ENCODE results near the gene TDRD10. TPM values are rescaled to one million over a fixed set of nuclear protein-coding genes. Genes with fewer than 3 reads are reported as not detected.
A peak's percentile ranks its signal among the peaks of the same experiment; 100 is the strongest.

Gene TDRD10
- total RNA-seq, 1 experiment from 2014 or later: 0.31 TPM

DNA sequence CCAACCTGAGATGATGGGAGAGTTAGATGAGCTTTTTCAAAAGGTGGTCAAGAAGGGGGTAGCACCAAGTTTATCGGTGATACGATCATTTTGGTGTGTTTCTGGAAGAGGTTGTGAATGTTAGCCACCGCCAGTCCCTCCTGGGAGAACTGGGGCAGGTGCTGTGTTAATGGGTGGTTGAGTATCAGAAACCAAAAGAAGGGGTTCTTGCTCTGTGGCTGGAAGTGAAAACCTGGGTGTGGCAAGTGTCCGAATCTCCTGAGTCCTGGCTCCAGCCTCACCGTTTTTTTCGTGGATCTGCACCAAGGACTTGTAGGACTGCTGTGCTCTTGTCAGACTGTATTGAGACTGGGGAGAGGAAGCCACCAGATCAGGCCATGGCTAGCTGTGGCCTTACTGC is 48.6 kb downstream of the TDRD10 start:
- no peak overlapping the region for H3K27ac ChIP-seq (ENCODE audit: insufficient read length, low read depth, low read length)
- no peak overlapping the region for H3K14ac ChIP-seq (ENCODE audit: insufficient read depth, low read length)
- Mint-ChIP-seq H3K27ac (0 out of 7 replicates have a peak overlapping the region, but pooled peaks of 1 of the 3 experiments have one; percentile 28), H3K4me1 (peaks cover 2 to 3% of the 10 kb centered on the region in 2 experiments), H3K4me3 (no peak overlapping the region), H3K36me3 (ENCODE audit: insufficient read depth in 1 of 3, low read depth in 3 of 3) (peaks cover 46 to 72% (median 67%) of the 10 kb centered on the region in 3 experiments), H3K9me3 (no peaks in the 10 kb centered on the region), H3K27me3 (ENCODE audit: low read depth) (no peaks in the 10 kb centered on the region)
- no CpG with 5 or more reads among the region's 6 CpGs for WGBS (ENCODE audit: extremely low coverage, insufficient read length, low lambda C conversion rate)
- TF ChIP-seq CTCF (conservative IDR thresholded peaks at IDR 0.05): no peak
- H3K9ac ChIP-seq (ENCODE audit: extremely low read depth, insufficient read length, low read length): no peak overlapping the region
- no peaks in the 10 kb centered on the region for H3K79me1 ChIP-seq (ENCODE audit: insufficient read depth, low read depth, low read length, poor library complexity, severe bottlenecking)
- H3K79me2 ChIP-seq (ENCODE audit: insufficient read depth, low read length): no peaks in the 10 kb centered on the region
- no peak overlapping the region for H3K4ac ChIP-seq (ENCODE audit: low read depth, low read length)
- no peaks in the 10 kb centered on the region for H3K9me3 ChIP-seq (ENCODE audit: control insufficient read depth, low read depth, low read length)
- no peak overlapping the region for H3K56ac ChIP-seq (ENCODE audit: insufficient read length, low read depth, low read length)
- H3K4me2 ChIP-seq (ENCODE audit: insufficient read depth, insufficient read length, low read length): no peak overlapping the region
- H3K4me1 ChIP-seq (ENCODE audit: insufficient read depth, low read length): no peaks in the 10 kb centered on the region
- no peak overlapping the region for H3T11ph ChIP-seq (ENCODE audit: low read length)
- no peak overlapping the region for H2AK5ac ChIP-seq (ENCODE audit: insufficient read length, low read length)
- H3K23ac ChIP-seq (ENCODE audit: insufficient read length, low read depth, low read length): no peak overlapping the region
- H4K8ac ChIP-seq (replicated peaks; ENCODE audit: insufficient read length, low read depth, low read length): no peak overlapping the region
- no peak overlapping the region for H2BK120ac ChIP-seq (ENCODE audit: low read depth, low read length, poor library complexity, severe bottlenecking)
- H3K27me3 ChIP-seq (ENCODE audit: insufficient read depth, low read length): no peaks in the 10 kb centered on the region
- DNase-seq: no peak
- H2BK15ac ChIP-seq (ENCODE audit: low read depth, low read length): no peak overlapping the region
- H3K18ac ChIP-seq (ENCODE audit: insufficient read length, low read depth, low read length): no peak overlapping the region
- H2AFZ ChIP-seq (ENCODE audit: low read length): no peak overlapping the region
- H4K5ac ChIP-seq (ENCODE audit: insufficient read length, low read depth, low read length): no peak overlapping the region
- H2BK12ac ChIP-seq (ENCODE audit: insufficient read length, low read depth, low read length): no peak overlapping the region
- no peak overlapping the region for H2BK5ac ChIP-seq (ENCODE audit: insufficient read length, low read length)
- H2BK20ac ChIP-seq (ENCODE audit: low read depth, low read length, poor library complexity, severe bottlenecking): no peak overlapping the region
- H3K23me2 ChIP-seq (ENCODE audit: insufficient read length, low read depth, low read length, poor library complexity, severe bottlenecking): no peaks in the 10 kb centered on the region
- H4K20me1 ChIP-seq (ENCODE audit: control insufficient read depth, insufficient read depth, insufficient read length): no peaks in the 10 kb centered on the region
- H4K91ac ChIP-seq (ENCODE audit: insufficient read length, low read depth, low read length): no peak overlapping the region
